ENCODE measurements around the gene TOP2B. TPM values are rescaled to one million over a fixed set of nuclear protein-coding genes. Genes with fewer than 3 reads are reported as not detected.

The TOP2B gene
- total RNA-seq = 10 to 100 TPM; 46.7 to 52.9 TPM
- polyA plus RNA-seq = 10 to 100 TPM; 13.5 to 22.4 TPM

- Histone ChIP-seq H3K27ac (ENCODE audit: low read depth in 1 of 2, low read length in 2 of 2) (peak within 1 kb of the TSS; percentile 94 to 97), H3K36me3 (ENCODE audit: control insufficient read depth in 4 of 4, insufficient read depth in 3 of 4, low read depth in 1 of 4, low read length in 3 of 4) (no peaks in the 10 kb centered on the region), H3K9me3 (ENCODE audit: control insufficient read depth in 4 of 4, low read length in 3 of 4) (no peaks in the 10 kb centered on the region), H3K4me3 (ENCODE audit: low read depth in 1 of 3, low read length in 3 of 3) (peak within 1 kb of the TSS; percentile 71 to 99 (median 73)), H3K4me1 (ENCODE audit: control insufficient read depth in 4 of 4, insufficient read depth in 4 of 4, low read length in 3 of 4) (peaks cover 2 to 17% (median 14%) of the 10 kb centered on the region in 4 donors), H3K27me3 (ENCODE audit: control insufficient read depth in 4 of 4, insufficient read depth in 4 of 4, low read length in 3 of 4) (no peaks in the 10 kb centered on the region), H3K9ac (ENCODE audit: low read depth in 1 of 2, low read length in 2 of 2) (peak within 1 kb of the TSS; percentile 95 to 96)
- peak; percentile 94 for DNase-seq (ENCODE audit: low spot score)
- under 1% methylated on average over 33 of the region's 33 CpGs for WGBS
- TF ChIP-seq TAF1 (conservative IDR thresholded peaks at IDR 0.05) = peak; percentile 28
- peak; percentile 95 for TF ChIP-seq YY1 (IDR thresholded peaks at IDR 0.05)
- TF ChIP-seq SP1 (IDR thresholded peaks at IDR 0.05) = peak; percentile 85
- no peak for TF ChIP-seq MAX (IDR thresholded peaks at IDR 0.05)
- no peak for TF ChIP-seq HNF4G (IDR thresholded peaks at IDR 0.05)
- TF ChIP-seq REST (IDR thresholded peaks at IDR 0.05) = peak; percentile 63
- TF ChIP-seq FOXA2 (IDR thresholded peaks at IDR 0.05) = peak; percentile 24
- peak in 1 of 2 donors; percentile 16 for TF ChIP-seq RXRA (IDR thresholded peaks at IDR 0.05)
- TF ChIP-seq EGR1 (IDR thresholded peaks at IDR 0.05; ENCODE audit: low read depth in 2 of 2) = peak; percentile 77 to 86
- no peak for TF ChIP-seq GABPA (IDR thresholded peaks at IDR 0.05 in 1 of 2, conservative IDR thresholded peaks at IDR 0.05 in 1 of 2)
Observed at GRCh38 chr3:25664812-25665314, at the start of gene TOP2B. Gene TOP2B, minus strand, starts transcription at chr3:25664907. Its CDS starts 610 bp downstream, at chr3:25664297.

GRCh38 chr3:25713341-25713985 lies 48.8 kb upstream of the TOP2B start:
- WGBS = 91% methylated on average over 11 of the region's 11 CpGs
- H3K4me3 ChIP-seq (ENCODE audit: low read depth in 1 of 3, low read length in 3 of 3) = no peak overlapping the region
- no peaks in the 10 kb centered on the region for H3K4me1 ChIP-seq (ENCODE audit: control insufficient read depth in 4 of 4, insufficient read depth in 4 of 4, low read length in 3 of 4)
- no peaks in the 10 kb centered on the region for H3K9me3 ChIP-seq (ENCODE audit: control insufficient read depth in 4 of 4, low read length in 3 of 4)
- peaks cover 0 to 4% (median under 1%) of the 10 kb centered on the region in 4 donors for H3K36me3 ChIP-seq (ENCODE audit: control insufficient read depth in 4 of 4, insufficient read depth in 3 of 4, low read depth in 1 of 4, low read length in 3 of 4)
- TF ChIP-seq REST (IDR thresholded peaks at IDR 0.05) (no peak), EGR1 (IDR thresholded peaks at IDR 0.05; ENCODE audit: low read depth in 2 of 2) (no peak)
- no peak overlapping the region for H3K9ac ChIP-seq (ENCODE audit: low read depth in 1 of 2, low read length in 2 of 2)
- H3K27ac ChIP-seq (ENCODE audit: low read depth in 1 of 2, low read length in 2 of 2) = no peak overlapping the region
- no peaks in the 10 kb centered on the region for H3K27me3 ChIP-seq (ENCODE audit: control insufficient read depth in 4 of 4, insufficient read depth in 4 of 4, low read length in 3 of 4)
- no peak for DNase-seq (ENCODE audit: low spot score)
